DND-41 (cell line): ENCODE results near the gene LLGL2.

ENCODE experiments used
- ATAC-seq: fragments of 200-7000 bp; cut with Tn5 transposase; 3 replicates; pipeline ENCODE4 v1.9.1; 2021; ENCODE audit warnings: low read depth; ENCODE audit not compliant: insufficient read depth
- DNase-seq: peaks from one replicate; pipeline ENCODE4 v3.0.0-alpha.2; 2020
- H2AFZ ChIP-seq: 2 replicates; pipeline ENCODE4 v1.6.0; 2012; ENCODE audit warnings: low read depth, low read length
- H3K27ac ChIP-seq: 2 replicates; pipeline ENCODE4 v1.5.1; 2012; ENCODE audit warnings: low read length, inconsistent platforms
- H3K27me3 ChIP-seq: fragments of 200-600 bp; sonication (generic); 2 replicates; pipeline ENCODE4 v1.6.0; 2012; ENCODE audit warnings: low read length, mild to moderate bottlenecking, inconsistent platforms; ENCODE audit not compliant: insufficient read depth, poor library complexity
- H3K36me3 ChIP-seq: 2 replicates; pipeline ENCODE4 v1.5.1; 2012; ENCODE audit warnings: low read length, inconsistent platforms; ENCODE audit not compliant: insufficient read depth
- H3K4me1 ChIP-seq: 2 replicates; pipeline ENCODE4 v1.5.1; 2012; ENCODE audit warnings: mild to moderate bottlenecking, low read length; ENCODE audit not compliant: insufficient read depth
- H3K4me2 ChIP-seq: 2 replicates; pipeline ENCODE4 v1.6.0; 2012; ENCODE audit warnings: mild to moderate bottlenecking, moderate library complexity, low read length, inconsistent platforms; ENCODE audit not compliant: insufficient read depth
- H3K4me3 ChIP-seq, 2 experiments: fragments of 200-600 bp in 1 of 2; shearing (Covaris generic) in 1 of 2; 2 replicates each; pipeline ENCODE4 v1.5.1; 2012 to 2016; ENCODE audit warnings: inconsistent platforms in 2 of 2, low read length in 2 of 2, mild to moderate bottlenecking in 2 of 2, low read depth in 1 of 2, moderate library complexity in 1 of 2
- H3K79me2 ChIP-seq: 2 replicates; pipeline ENCODE4 v1.6.0; 2012; ENCODE audit warnings: low read length, inconsistent platforms; ENCODE audit not compliant: insufficient read depth
- H3K9ac ChIP-seq: 2 replicates; pipeline ENCODE4 v1.6.0; 2012; ENCODE audit warnings: low read depth, mild to moderate bottlenecking, inconsistent platforms, low read length, moderate library complexity
- H3K9me3 ChIP-seq: 2 replicates; pipeline ENCODE4 v1.5.1; 2012; ENCODE audit warnings: low read length, moderate library complexity, mild to moderate bottlenecking, inconsistent platforms; ENCODE audit not compliant: insufficient read depth, severe bottlenecking
- H4K20me1 ChIP-seq: 2 replicates; pipeline ENCODE4 v1.6.0; 2012; ENCODE audit warnings: low read length; ENCODE audit not compliant: insufficient read depth
- CTCF ChIP-seq: IDR thresholded peaks from 2 replicates; pipeline ENCODE4 v1.5.1; 2012; ENCODE audit warnings: borderline replicate concordance, low read length, moderate library complexity, mild to moderate bottlenecking; ENCODE audit not compliant: poor library complexity, severe bottlenecking; ENCODE audit errors: extremely low read depth
- EZH2 ChIP-seq: IDR thresholded peaks from 3 replicates; pipeline ENCODE4 v1.6.1; 2012; ENCODE audit warnings: borderline replicate concordance, low read depth, mild to moderate bottlenecking, moderate library complexity, low read length, inconsistent platforms; ENCODE audit not compliant: severe bottlenecking

LLGL2 gene

GRCh38 chr17:75515496-75516254 is 9.8 kb upstream of the LLGL2 start, which contains the start of gene CASKIN2:
TSS of gene CASKIN2 (minus strand) at chr17:75515537. CDS start at chr17:75513804, 1,733 bp downstream.
- Histone ChIP-seq H3K36me3 (peaks cover 45% of the 10 kb centered on the region), H3K27ac (peak within 1 kb of the TSS; percentile 66)
- DNase-seq: peak; percentile 91

GRCh38 chr17:75516255-75516618 is 9.3 kb upstream of the LLGL2 start, which contains the start of gene TSEN54:
TSS of gene TSEN54 (plus strand) at chr17:75516528. CDS start at chr17:75516561, 33 bp downstream.
- H3K4me2 ChIP-seq: peak within 1 kb of the TSS; percentile 92
- H3K36me3 ChIP-seq: peaks cover 48% of the 10 kb centered on the region
- ATAC-seq (peak; percentile 82), DNase-seq (peak; percentile 96)
- H3K9me3 ChIP-seq: no peaks in the 10 kb centered on the region
- H3K27ac ChIP-seq: peak within 1 kb of the TSS; percentile 66
- H3K27me3 ChIP-seq: no peaks in the 10 kb centered on the region
- H3K79me2 ChIP-seq: peaks cover 41% of the 10 kb centered on the region
- H3K4me3 ChIP-seq: peak within 1 kb of the TSS; percentile 67 to 88
- peak within 1 kb of the TSS; percentile 79 for H3K9ac ChIP-seq
- peaks cover 53% of the 10 kb centered on the region for H3K4me1 ChIP-seq
- TF ChIP-seq EZH2: no peak
- TF ChIP-seq CTCF: no peak
- peaks cover 32% of the 10 kb centered on the region for H4K20me1 ChIP-seq
- H2AFZ ChIP-seq: peak within 1 kb of the TSS; percentile 86

More at GRCh38 chr17:75515496-75516254, 9.8 kb upstream of the LLGL2 start, which contains the start of gene CASKIN2:
- Histone ChIP-seq H3K9me3 (no peaks in the 10 kb centered on the region), H4K20me1 (peaks cover 32% of the 10 kb centered on the region), H3K4me2 (peak within 1 kb of the TSS; percentile 92), H3K27me3 (no peaks in the 10 kb centered on the region), H3K4me1 (peaks cover 53% of the 10 kb centered on the region), H2AFZ (peak within 1 kb of the TSS; percentile 74), H3K4me3 (peak within 1 kb of the TSS; percentile 62 to 67; a peak in 3 of 4 replicates), H3K79me2 (peaks cover 41% of the 10 kb centered on the region), H3K9ac (peak within 1 kb of the TSS; percentile 79)
- peak; percentile 99 for TF ChIP-seq CTCF
- no peak for TF ChIP-seq EZH2
- ATAC-seq: peak; percentile 68

DNA sequence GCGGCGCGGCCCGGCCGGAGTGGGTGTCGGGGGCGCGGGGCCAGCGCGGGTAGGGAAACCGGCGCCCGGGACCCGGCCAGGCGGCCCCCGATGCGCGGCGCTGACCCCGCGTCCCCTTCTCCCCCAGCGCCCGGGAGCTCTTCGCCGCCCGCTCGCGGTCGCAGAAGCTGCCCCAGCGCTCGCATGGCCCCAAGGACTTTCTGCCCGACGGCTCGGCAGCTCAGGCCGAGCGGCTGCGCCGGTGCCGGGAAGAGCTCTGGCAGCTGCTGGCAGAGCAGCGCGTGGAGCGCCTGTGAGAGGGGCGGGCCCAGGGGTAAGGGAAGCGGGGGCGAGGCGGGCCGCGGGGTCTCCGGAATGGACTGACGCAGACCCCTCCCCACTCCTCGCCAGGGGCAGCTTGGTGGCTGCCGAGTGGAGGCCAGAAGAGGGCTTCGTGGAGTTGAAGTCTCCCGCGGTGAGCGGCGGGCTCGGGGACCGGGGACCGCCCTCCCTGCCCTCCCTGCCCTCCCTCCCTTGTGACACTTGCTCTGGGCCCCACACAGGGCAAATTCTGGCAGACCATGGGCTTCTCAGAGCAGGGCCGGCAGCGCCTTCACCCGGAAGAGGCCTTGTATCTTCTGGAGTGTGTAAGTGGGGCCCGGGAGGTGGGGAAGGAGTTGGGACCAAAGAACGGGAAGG is 8.7 kb upstream of the LLGL2 start:
- Histone ChIP-seq H2AFZ (peak overlapping the region; percentile 86), H4K20me1 (peaks cover 29% of the 10 kb centered on the region), H3K4me1 (peaks cover 50% of the 10 kb centered on the region), H3K4me3 (peak overlapping the region; percentile 67 to 88), H3K79me2 (peaks cover 41% of the 10 kb centered on the region), H3K9me3 (no peaks in the 10 kb centered on the region), H3K36me3 (peaks cover 50% of the 10 kb centered on the region), H3K4me2 (peak overlapping the region; percentile 92), H3K9ac (peak overlapping the region; percentile 79), H3K27me3 (no peaks in the 10 kb centered on the region), H3K27ac (peak overlapping the region; percentile 60)
- DNase-seq (peak; percentile 55), ATAC-seq (peak; percentile 23; the same call in 1 of the 3 replicates)
- TF ChIP-seq CTCF: no peak
- TF ChIP-seq EZH2: no peak
